Measurements from ENCODE around the gene JAM3.

GRCh38 chr11:134126217-134126822 is 57.4 kb downstream of the JAM3 start:
- TF ChIP-seq ZC3H10 (CRISPR knock-in tag; IDR thresholded peaks at IDR 0.05), result no peak
- TF ChIP-seq GLIS3 (CRISPR knock-in tag; IDR thresholded peaks at IDR 0.05), result no peak
- no peak for TF ChIP-seq ZFP3 (CRISPR knock-in tag; IDR thresholded peaks at IDR 0.05)
- TF ChIP-seq PATZ1 (CRISPR knock-in tag; IDR thresholded peaks at IDR 0.05; ENCODE audit: borderline replicate concordance), result no peak
- no peak for TF ChIP-seq CSDC2 (CRISPR knock-in tag; IDR thresholded peaks at IDR 0.05)
- no peak for TF ChIP-seq ARNTL (CRISPR knock-in tag; IDR thresholded peaks at IDR 0.05; ENCODE audit: borderline replicate concordance, low read depth)
- no peak for TF ChIP-seq POU6F1 (CRISPR knock-in tag; IDR thresholded peaks at IDR 0.05; ENCODE audit: borderline replicate concordance, low read depth)
